Right lobe of liver (tissue), 4 donors: ENCODE measurements around the gene RACK1.

Source experiments
- POLR2A ChIP-seq: fragments of 450-650 bp; IDR thresholded peaks from one replicate; pipeline ENCODE4 v1.6.1; 2017; ENCODE audit warnings: antibody characterized with exemption, mild to moderate bottlenecking
- TF ChIP-seq, protein P1 (sequence below), 4 donors: fragments of 200-600 bp in 3 of 4; fragments of 450-650 bp in 1 of 4; IDR thresholded peaks; one replicate each; pipeline versions ENCODE4 v1.5.1 to v1.8.0; 2016 to 2022; ENCODE audit warnings: antibody characterized with exemption in 4 of 4, mild to moderate bottlenecking in 2 of 4
- donor health status: DM: no; HTN: no; CAD: no.
- donor health status: DM: no; HTN: no; CAD: no.
- donor health status: DM: no; HTN: yes; CAD: no.

DNA sequence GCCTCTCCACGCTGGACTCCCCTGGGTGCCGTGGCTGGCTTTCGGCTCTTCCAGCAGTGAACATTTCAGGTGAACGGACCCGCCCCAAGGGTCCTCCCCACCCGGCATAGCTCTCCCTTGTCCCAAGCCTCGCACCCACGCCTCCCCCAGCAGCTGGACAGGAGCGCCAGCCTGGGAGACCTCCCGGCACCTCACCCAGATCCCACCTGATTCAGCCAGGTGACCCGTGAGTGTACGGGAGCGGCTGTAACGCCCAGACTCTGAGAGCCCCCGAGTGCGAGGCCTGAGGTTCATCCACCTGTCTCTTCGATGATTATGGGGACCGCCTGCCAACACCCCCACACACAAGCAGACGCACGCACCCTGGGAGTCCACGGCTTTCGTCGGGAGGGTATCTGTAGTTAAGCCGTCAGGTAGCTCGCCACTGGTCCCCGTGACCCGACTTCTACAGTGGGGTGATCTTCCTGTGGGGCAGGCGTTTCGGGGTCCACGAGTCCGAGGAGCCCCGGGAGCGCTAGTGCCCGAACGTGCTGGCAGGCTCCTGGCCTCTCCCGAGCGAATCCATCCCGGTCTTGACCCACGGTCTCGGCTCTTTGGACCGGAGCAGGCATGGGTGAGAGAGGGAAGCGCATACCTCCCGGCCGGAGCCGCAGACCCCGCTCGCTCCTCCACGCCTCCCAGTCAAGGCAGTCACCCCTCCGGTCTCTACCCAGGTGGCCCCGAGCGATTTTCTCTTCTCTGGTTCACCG is 53.6 kb downstream of the RACK1 start:
- no peak for TF ChIP-seq POLR2A
- TF ChIP-seq, protein P1, sequence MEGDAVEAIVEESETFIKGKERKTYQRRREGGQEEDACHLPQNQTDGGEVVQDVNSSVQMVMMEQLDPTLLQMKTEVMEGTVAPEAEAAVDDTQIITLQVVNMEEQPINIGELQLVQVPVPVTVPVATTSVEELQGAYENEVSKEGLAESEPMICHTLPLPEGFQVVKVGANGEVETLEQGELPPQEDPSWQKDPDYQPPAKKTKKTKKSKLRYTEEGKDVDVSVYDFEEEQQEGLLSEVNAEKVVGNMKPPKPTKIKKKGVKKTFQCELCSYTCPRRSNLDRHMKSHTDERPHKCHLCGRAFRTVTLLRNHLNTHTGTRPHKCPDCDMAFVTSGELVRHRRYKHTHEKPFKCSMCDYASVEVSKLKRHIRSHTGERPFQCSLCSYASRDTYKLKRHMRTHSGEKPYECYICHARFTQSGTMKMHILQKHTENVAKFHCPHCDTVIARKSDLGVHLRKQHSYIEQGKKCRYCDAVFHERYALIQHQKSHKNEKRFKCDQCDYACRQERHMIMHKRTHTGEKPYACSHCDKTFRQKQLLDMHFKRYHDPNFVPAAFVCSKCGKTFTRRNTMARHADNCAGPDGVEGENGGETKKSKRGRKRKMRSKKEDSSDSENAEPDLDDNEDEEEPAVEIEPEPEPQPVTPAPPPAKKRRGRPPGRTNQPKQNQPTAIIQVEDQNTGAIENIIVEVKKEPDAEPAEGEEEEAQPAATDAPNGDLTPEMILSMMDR (IDR thresholded peaks at IDR 0.05), result no peak
